ENCODE measurements around the gene CLK4. TPM values are rescaled to one million over a fixed set of nuclear protein-coding genes. Genes with fewer than 3 reads are reported as not detected.

CLK4 gene
- 10 to 100 TPM; 28.6 to 88.3 (median 78.8) TPM for total RNA-seq
- polyA plus RNA-seq = 10 to 100 TPM in 1 of 3 donors, 1 to 10 TPM in 2; 5.7 to 22.0 (median 8.2) TPM
- long read RNA-seq, donor 1, partial matches to known transcripts = 0 of 4 reads
- long read RNA-seq, donor 1, other reads (novel, unspliced or antisense) = 0 of 4 reads
- long read RNA-seq, donor 2, partial matches to known transcripts = 0 of 5 reads
- long read RNA-seq, donor 2, other reads (novel, unspliced or antisense) = 0 of 5 reads
- long read RNA-seq, donor 3, partial matches to known transcripts = 0 of 9 reads
- long read RNA-seq, donor 3, other reads (novel, unspliced or antisense) = 0 of 9 reads
- long read RNA-seq, donor 4, partial matches to known transcripts = 0 of 1 reads
- long read RNA-seq, donor 4, other reads (novel, unspliced or antisense) = 0 of 1 reads
- long read RNA-seq, donor 5, partial matches to known transcripts = 0 of 8 reads
- long read RNA-seq, donor 5, other reads (novel, unspliced or antisense) = 0 of 8 reads
- long read RNA-seq, donor 6, transcript CLK4-201 (13 exons, 2,568 nt) = major isoform, 7 of 21 reads
- long read RNA-seq, donor 6, partial matches to known transcripts = 10 of 21 reads
- long read RNA-seq, donor 6, other reads (novel, unspliced or antisense) = 0 of 21 reads
- long read RNA-seq, donor 7, partial matches to known transcripts = 0 of 3 reads
- long read RNA-seq, donor 7, other reads (novel, unspliced or antisense) = 0 of 3 reads
- long read RNA-seq, donor 8, transcript CLK4-208 (2 exons, 1,690 nt) = major isoform, 5 of 9 reads
- long read RNA-seq, donor 8, partial matches to known transcripts = 0 of 9 reads
- long read RNA-seq, donor 8, other reads (novel, unspliced or antisense) = 0 of 9 reads
- long read RNA-seq, donor 9, partial matches to known transcripts = 0 of 5 reads
- long read RNA-seq, donor 9, other reads (novel, unspliced or antisense) = 0 of 5 reads
- long read RNA-seq, donor 10, partial matches to known transcripts = 0 of 2 reads
- long read RNA-seq, donor 10, other reads (novel, unspliced or antisense) = 0 of 2 reads

GRCh38 chr5:178626484-178627258, at the start of gene CLK4:
CLK4 (minus strand) TSS chr5:178627050; CDS start chr5:178623416, 3,634 bp downstream.
- H3K4me1 ChIP-seq = peaks cover 23 to 45% (median 33%) of the 10 kb centered on the region in 4 donors
- peak within 1 kb of the TSS; percentile 61 to 89 (median 75) for H3K4me3 ChIP-seq
- peak; percentile 98 for DNase-seq
- TF ChIP-seq POLR2AphosphoS5 (IDR thresholded peaks at IDR 0.05) (peak; percentile 85 to 93 (median 90)), POLR2A (IDR thresholded peaks at IDR 0.05) (peak in 1 of 4 donors; percentile 41)
- TF ChIP-seq, protein P1, sequence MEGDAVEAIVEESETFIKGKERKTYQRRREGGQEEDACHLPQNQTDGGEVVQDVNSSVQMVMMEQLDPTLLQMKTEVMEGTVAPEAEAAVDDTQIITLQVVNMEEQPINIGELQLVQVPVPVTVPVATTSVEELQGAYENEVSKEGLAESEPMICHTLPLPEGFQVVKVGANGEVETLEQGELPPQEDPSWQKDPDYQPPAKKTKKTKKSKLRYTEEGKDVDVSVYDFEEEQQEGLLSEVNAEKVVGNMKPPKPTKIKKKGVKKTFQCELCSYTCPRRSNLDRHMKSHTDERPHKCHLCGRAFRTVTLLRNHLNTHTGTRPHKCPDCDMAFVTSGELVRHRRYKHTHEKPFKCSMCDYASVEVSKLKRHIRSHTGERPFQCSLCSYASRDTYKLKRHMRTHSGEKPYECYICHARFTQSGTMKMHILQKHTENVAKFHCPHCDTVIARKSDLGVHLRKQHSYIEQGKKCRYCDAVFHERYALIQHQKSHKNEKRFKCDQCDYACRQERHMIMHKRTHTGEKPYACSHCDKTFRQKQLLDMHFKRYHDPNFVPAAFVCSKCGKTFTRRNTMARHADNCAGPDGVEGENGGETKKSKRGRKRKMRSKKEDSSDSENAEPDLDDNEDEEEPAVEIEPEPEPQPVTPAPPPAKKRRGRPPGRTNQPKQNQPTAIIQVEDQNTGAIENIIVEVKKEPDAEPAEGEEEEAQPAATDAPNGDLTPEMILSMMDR (IDR thresholded peaks at IDR 0.05) = no peak
- H3K27me3 ChIP-seq = no peaks in the 10 kb centered on the region
- no peaks in the 10 kb centered on the region for H3K9me3 ChIP-seq
- H3K27ac ChIP-seq = peak within 1 kb of the TSS; percentile 91 to 99 (median 97)
- intact Hi-C loops (cut with DNase I; ENCODE audit: low total_unique reads) = no loop called here
- H3K36me3 ChIP-seq = peaks cover 3 to 17% (median 15%) of the 10 kb centered on the region in 4 donors
- WGBS, 5 donors = 0 to 1% (median 0%) methylated on average over 29 to 79 of the region's 79 CpGs

DNA sequence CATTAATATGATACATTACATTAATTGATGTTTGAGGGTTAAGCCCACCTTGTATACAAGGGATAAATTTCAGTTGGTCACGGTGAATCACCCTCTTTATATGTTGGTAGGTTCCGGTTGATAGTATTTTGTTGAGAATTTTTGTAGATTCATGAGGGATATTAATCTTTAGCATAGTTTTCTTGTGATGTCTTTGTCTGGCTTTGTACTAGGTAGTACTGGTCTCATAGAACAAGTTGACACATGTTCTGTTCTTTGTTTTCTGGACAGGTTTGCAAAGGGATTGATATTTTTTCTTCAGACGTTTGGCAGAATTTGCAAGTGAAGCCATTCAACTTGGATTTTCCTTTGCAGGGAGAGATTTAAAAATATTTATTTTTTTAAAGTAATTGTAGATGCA, 49.1 kb upstream of the CLK4 start:
- H3K36me3 ChIP-seq = no peaks in the 10 kb centered on the region
- 60 to 84% (median 69%) methylated on average over 3 of the region's 3 CpGs for WGBS, 5 donors
- no peaks in the 10 kb centered on the region for H3K27me3 ChIP-seq
- intact Hi-C loops (cut with DNase I; ENCODE audit: low total_unique reads) = no loop called here
- H3K4me1 ChIP-seq = no peaks in the 10 kb centered on the region
- no peak for TF ChIP-seq EP300 (IDR thresholded peaks at IDR 0.05)
- H3K4me3 ChIP-seq = no peak overlapping the region
- peaks cover 0 to 6% (median 0%) of the 10 kb centered on the region in 4 donors for H3K9me3 ChIP-seq
- DNase-seq = no peak
- H3K27ac ChIP-seq = no peak overlapping the region

DNA sequence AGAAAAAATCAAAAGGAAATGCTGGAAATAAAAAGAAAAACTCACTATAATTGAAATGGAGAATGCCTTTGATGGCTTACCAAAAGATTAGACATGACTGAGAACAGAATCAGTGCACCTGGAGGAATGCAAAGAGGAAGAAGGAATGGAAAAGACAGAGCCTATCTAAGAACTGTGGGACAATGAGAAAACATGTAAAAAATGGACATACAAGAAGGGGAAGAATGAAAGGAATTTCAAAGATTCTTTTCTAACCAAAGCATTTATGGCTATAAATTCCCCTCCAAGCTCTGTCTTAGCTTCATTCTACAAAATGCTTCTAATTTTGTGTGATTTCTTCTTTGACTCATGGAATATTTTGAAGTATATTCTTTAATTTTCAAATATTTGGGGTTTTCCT, 47.5 kb upstream of the CLK4 start:
- no peak for TF ChIP-seq POLR2A (IDR thresholded peaks at IDR 0.05)
- TF ChIP-seq EP300 (IDR thresholded peaks at IDR 0.05) = no peak
- no peak for TF ChIP-seq POLR2AphosphoS5 (IDR thresholded peaks at IDR 0.05)
- TF ChIP-seq, protein P1 (IDR thresholded peaks at IDR 0.05) = no peak
- peaks cover 0 to 6% (median 0%) of the 10 kb centered on the region in 4 donors for H3K9me3 ChIP-seq

GRCh38 chr5:178673801-178674295, 47.0 kb upstream of the CLK4 start:
- DNase-seq = no peak
- no peaks in the 10 kb centered on the region for H3K27me3 ChIP-seq
- intact Hi-C loops (cut with DNase I; ENCODE audit: low total_unique reads) = no loop called here
- H3K4me1 ChIP-seq = no peaks in the 10 kb centered on the region
- no peak for TF ChIP-seq POLR2AphosphoS5 (IDR thresholded peaks at IDR 0.05)
- TF ChIP-seq POLR2A (IDR thresholded peaks at IDR 0.05) = no peak
- no peak for TF ChIP-seq EP300 (IDR thresholded peaks at IDR 0.05)
- TF ChIP-seq, protein P1 (IDR thresholded peaks at IDR 0.05) = no peak
- no peak overlapping the region for H3K27ac ChIP-seq
- no peak overlapping the region for H3K4me3 ChIP-seq
- peaks cover 0 to 10% (median under 1%) of the 10 kb centered on the region in 4 donors for H3K9me3 ChIP-seq
- H3K36me3 ChIP-seq = no peaks in the 10 kb centered on the region
- WGBS, 5 donors = 68 to 74% (median 72%) methylated on average over 10 of the region's 10 CpGs

More for the DNA sequence above, 47.5 kb upstream of the CLK4 start:
- no peak for DNase-seq
- Histone ChIP-seq H3K27ac (no peak overlapping the region), H3K4me1 (no peaks in the 10 kb centered on the region), H3K27me3 (no peaks in the 10 kb centered on the region), H3K4me3 (no peak overlapping the region), H3K36me3 (no peaks in the 10 kb centered on the region)
- intact Hi-C loops (cut with DNase I; ENCODE audit: low total_unique reads) = no loop called here
